PC-3 (cell line): ENCODE measurements around the gene KCNQ5. TPM values are rescaled to one million over a fixed set of nuclear protein-coding genes. Genes with fewer than 3 reads are reported as not detected.

ENCODE experiments used
- ATAC-seq: fragments of 200-7000 bp; cut with Tn5 transposase; 2 replicates; pipeline ENCODE4 v1.9.1; 2020; ENCODE audit warnings: mild to moderate bottlenecking, moderate library complexity
- BruUV-seq: library from RNA; stranded (reverse); fragments of 400-500 nt; replicated peaks from 2 replicates; lab custom pipeline; 2021; lab: Mats Ljungman, UMichigan
- CTCF ChIA-PET: fragments of 300-600 bp; sonication (Branson Sonifier 250); formaldehyde crosslinking; loops from one replicate; lab custom pipeline; 2022; ENCODE audit warnings: antibody characterized with exemption; lab: Charles Lee
- POLR2A ChIA-PET: fragments of 300-600 bp; sonication (Branson Sonifier 250); formaldehyde crosslinking; loops from one replicate; lab custom pipeline; 2022; ENCODE audit warnings: antibody characterized with exemption; ENCODE audit not compliant: unreplicated experiment; lab: Charles Lee
- DNase-seq: peaks from one replicate; pipeline ENCODE4 v3.0.0-alpha.2; 2015
- H2AFZ ChIP-seq: fragments of 300-600 bp; sonication (generic); 2 replicates; pipeline ENCODE4 v1.6.0; 2016; ENCODE audit warnings: antibody characterized with exemption, low read length
- H3F3A ChIP-seq: fragments of 300-600 bp; sonication (generic); one replicate; pipeline ENCODE4 v1.6.0; 2017; ENCODE audit warnings: antibody characterized with exemption, low read length, control low read depth, mild to moderate bottlenecking; ENCODE audit not compliant: unreplicated experiment
- H3K27ac ChIP-seq: fragments of 300-600 bp; sonication (generic); 2 replicates; pipeline ENCODE4 v1.5.1; 2016; ENCODE audit warnings: mild to moderate bottlenecking, low read length
- H3K27me3 ChIP-seq: fragments of 300-600 bp; sonication (generic); 2 replicates; pipeline ENCODE4 v1.6.1; 2016; ENCODE audit warnings: low read length, mixed read lengths
- H3K36me3 ChIP-seq: fragments of 300-600 bp; sonication (generic); 2 replicates; pipeline ENCODE4 v1.6.1; 2016; ENCODE audit warnings: low read depth, mixed run types, low read length, mixed read lengths
- H3K4me1 ChIP-seq: fragments of 300-600 bp; sonication (generic); 2 replicates; pipeline ENCODE4 v1.5.1; 2016; ENCODE audit warnings: low read length; ENCODE audit not compliant: insufficient read depth
- H3K4me2 ChIP-seq: fragments of 300-600 bp; sonication (generic); 2 replicates; pipeline ENCODE4 v1.6.0; 2016; ENCODE audit warnings: low read length
- H3K4me3 ChIP-seq: fragments of 300-600 bp; sonication (generic); 2 replicates; pipeline ENCODE4 v1.5.1; 2016; ENCODE audit warnings: mild to moderate bottlenecking, low read length, mixed read lengths
- H3K79me2 ChIP-seq: fragments of 300-600 bp; sonication (generic); 2 replicates; pipeline ENCODE4 v1.6.1; 2017; ENCODE audit warnings: low read length, mixed read lengths
- H3K9ac ChIP-seq: fragments of 300-600 bp; sonication (generic); 2 replicates; pipeline ENCODE4 v1.6.0; 2016; ENCODE audit warnings: mild to moderate bottlenecking, low read length
- H3K9me2 ChIP-seq: fragments of 300-600 bp; sonication (generic); replicated peaks from 2 replicates; pipeline ENCODE4 v1.6.1; 2016; ENCODE audit warnings: mixed run types, low read length, mixed read lengths
- H3K9me3 ChIP-seq: fragments of 300-600 bp; sonication (generic); 2 replicates; pipeline ENCODE4 v1.6.1; 2016; ENCODE audit warnings: low read length, mixed read lengths
- H4K20me1 ChIP-seq: fragments of 300-600 bp; sonication (generic); 2 replicates; pipeline ENCODE4 v1.6.1; 2016; ENCODE audit warnings: low read length, mixed read lengths
- EZH2 ChIP-seq: fragments of 300-600 bp; sonication (generic); IDR thresholded peaks from one replicate; pipeline ENCODE4 v1.6.1; 2017; ENCODE audit warnings: antibody characterized with exemption, mild to moderate bottlenecking, low read length; ENCODE audit not compliant: unreplicated experiment
- EZH2phosphoT487 ChIP-seq: fragments of 300-600 bp; sonication (generic); IDR thresholded peaks from 2 replicates; pipeline ENCODE4 v1.6.1; 2018; ENCODE audit warnings: mild to moderate bottlenecking, antibody characterized with exemption, low read length, borderline replicate concordance
- intact Hi-C: fragments of 100-400 bp; cut with micrococcal nuclease; formaldehyde crosslinking; loops from 2 replicates; pipeline ENCODE4 v1.9.0; 2023
- total RNA-seq: library from RNA; depleted of rRNA; stranded (reverse); fragments of >200 nt; gene quantifications from 2 replicates; pipeline ENCODE4 v1.2.3, GENCODE V29; 2014
- TF ChIP-seq, protein P1 (sequence below): fragments of 300-600 bp; sonication (generic); conservative IDR thresholded peaks from 2 replicates; pipeline ENCODE4 v1.5.1; 2017; ENCODE audit warnings: antibody characterized with exemption, low read depth, mild to moderate bottlenecking, low read length

KCNQ5 gene
- total RNA-seq, 1 experiment from 2014 or later: not detected

DNA sequence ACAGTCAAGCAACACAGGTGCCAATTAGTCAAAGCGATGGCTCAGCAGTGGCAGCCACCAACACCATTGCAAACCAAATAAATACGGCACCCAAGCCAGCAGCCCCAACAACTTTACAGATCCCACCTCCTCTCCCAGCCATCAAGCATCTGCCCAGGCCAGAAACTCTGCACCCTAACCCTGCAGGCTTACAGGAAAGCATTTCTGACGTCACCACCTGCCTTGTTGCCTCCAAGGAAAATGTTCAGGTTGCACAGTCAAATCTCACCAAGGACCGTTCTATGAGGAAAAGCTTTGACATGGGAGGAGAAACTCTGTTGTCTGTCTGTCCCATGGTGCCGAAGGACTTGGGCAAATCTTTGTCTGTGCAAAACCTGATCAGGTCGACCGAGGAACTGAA, 572.9 kb downstream of the KCNQ5 start:
- POLR2A ChIA-PET: no interaction called here
- no peak overlapping the region for H3K4me2 ChIP-seq
- DNase-seq: no peak
- H3K9me3 ChIP-seq: no peaks in the 10 kb centered on the region
- H3K36me3 ChIP-seq: no peaks in the 10 kb centered on the region
- no peak overlapping the region for H2AFZ ChIP-seq
- no peaks in the 10 kb centered on the region for H3K79me2 ChIP-seq
- no peaks in the 10 kb centered on the region for H4K20me1 ChIP-seq
- H3K27me3 ChIP-seq: no peaks in the 10 kb centered on the region
- no peak for ATAC-seq
- TF ChIP-seq EZH2phosphoT487 (no peak), EZH2 (no peak)
- TF ChIP-seq, protein P1, sequence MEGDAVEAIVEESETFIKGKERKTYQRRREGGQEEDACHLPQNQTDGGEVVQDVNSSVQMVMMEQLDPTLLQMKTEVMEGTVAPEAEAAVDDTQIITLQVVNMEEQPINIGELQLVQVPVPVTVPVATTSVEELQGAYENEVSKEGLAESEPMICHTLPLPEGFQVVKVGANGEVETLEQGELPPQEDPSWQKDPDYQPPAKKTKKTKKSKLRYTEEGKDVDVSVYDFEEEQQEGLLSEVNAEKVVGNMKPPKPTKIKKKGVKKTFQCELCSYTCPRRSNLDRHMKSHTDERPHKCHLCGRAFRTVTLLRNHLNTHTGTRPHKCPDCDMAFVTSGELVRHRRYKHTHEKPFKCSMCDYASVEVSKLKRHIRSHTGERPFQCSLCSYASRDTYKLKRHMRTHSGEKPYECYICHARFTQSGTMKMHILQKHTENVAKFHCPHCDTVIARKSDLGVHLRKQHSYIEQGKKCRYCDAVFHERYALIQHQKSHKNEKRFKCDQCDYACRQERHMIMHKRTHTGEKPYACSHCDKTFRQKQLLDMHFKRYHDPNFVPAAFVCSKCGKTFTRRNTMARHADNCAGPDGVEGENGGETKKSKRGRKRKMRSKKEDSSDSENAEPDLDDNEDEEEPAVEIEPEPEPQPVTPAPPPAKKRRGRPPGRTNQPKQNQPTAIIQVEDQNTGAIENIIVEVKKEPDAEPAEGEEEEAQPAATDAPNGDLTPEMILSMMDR: no peak
- no peak overlapping the region for H3K27ac ChIP-seq
- no peak overlapping the region for H3K9ac ChIP-seq
- intact Hi-C loops: no loop called here
- no peaks in the 10 kb centered on the region for H3F3A ChIP-seq
- H3K4me3 ChIP-seq: no peak overlapping the region
- no peaks in the 10 kb centered on the region for H3K4me1 ChIP-seq
- no TSS peak for BruUV-seq
- no peaks in the 10 kb centered on the region for H3K9me2 ChIP-seq
- CTCF ChIA-PET: no interaction called here

DNA sequence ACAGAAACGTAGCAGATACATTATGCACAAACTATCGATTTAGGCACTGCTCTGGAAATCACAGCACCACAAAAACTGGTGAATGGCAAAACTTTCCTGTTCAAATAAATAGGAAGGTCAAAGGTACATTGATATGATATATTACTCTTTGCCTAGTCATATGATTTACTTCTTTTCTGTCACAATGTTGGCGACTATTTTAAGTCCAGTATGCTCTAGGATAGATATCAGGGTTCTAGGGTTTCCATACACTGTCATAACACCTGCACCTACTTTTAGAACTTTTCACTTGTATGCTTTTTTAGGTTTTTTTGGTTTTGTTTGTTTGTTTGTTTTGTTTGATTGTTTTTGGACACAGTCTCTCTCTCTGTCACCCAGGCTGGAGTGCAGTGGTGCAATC, 578.4 kb downstream of the KCNQ5 start:
- ATAC-seq (no peak), DNase-seq (no peak)
- no peak overlapping the region for H3K9ac ChIP-seq
- no peaks in the 10 kb centered on the region for H3K27me3 ChIP-seq
- no TSS peak for BruUV-seq
- H3K27ac ChIP-seq: no peak overlapping the region
- no peak overlapping the region for H2AFZ ChIP-seq
- POLR2A ChIA-PET: no interaction called here
- no peaks in the 10 kb centered on the region for H3F3A ChIP-seq
- no peak overlapping the region for H3K4me3 ChIP-seq
- no peaks in the 10 kb centered on the region for H3K4me1 ChIP-seq
- H3K9me3 ChIP-seq: no peaks in the 10 kb centered on the region
- CTCF ChIA-PET: interaction anchor here (0.6 kb wide), 1 partner anchor 66 kb away, joined by 3 read pairs; no protein-coding TSS in a partner anchor
- no peaks in the 10 kb centered on the region for H4K20me1 ChIP-seq
- H3K9me2 ChIP-seq: no peaks in the 10 kb centered on the region
- intact Hi-C loops: no loop called here
- TF ChIP-seq EZH2phosphoT487 (no peak), EZH2 (no peak)
- TF ChIP-seq, protein P1: no peak
- H3K4me2 ChIP-seq: no peak overlapping the region
- H3K79me2 ChIP-seq: no peaks in the 10 kb centered on the region
- no peaks in the 10 kb centered on the region for H3K36me3 ChIP-seq

DNA sequence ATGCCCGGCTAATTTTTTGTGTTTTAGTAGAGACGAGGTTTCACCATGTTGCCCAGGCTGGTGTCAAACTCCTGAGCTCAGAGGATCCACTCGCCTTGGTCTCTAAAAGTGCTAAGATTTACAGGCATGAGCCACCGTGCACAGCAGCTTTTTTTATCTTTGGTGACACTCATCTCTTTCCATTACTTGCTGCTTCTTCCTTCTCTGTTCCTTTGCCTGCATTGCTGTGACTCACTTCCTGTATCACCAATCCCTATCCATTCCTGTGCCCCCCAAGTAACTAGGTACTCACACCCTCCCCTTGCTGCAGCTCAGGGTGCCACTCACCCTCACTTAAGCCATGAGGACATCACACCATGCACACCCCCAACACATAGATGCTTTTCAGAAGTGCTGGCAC, 578.9 kb downstream of the KCNQ5 start:
- ChIA-PET POLR2A (no interaction called here), CTCF (interaction anchor here (0.6 kb wide), 2 partner anchors 66 to 939 kb away, joined by 3 read pairs; no protein-coding TSS in a partner anchor)
- intact Hi-C loops: no loop called here

More for the DNA sequence above, 578.9 kb downstream of the KCNQ5 start:
- Histone ChIP-seq H3K27me3 (no peaks in the 10 kb centered on the region), H2AFZ (no peak overlapping the region), H3K9ac (no peak overlapping the region), H3K9me2 (no peaks in the 10 kb centered on the region), H3K4me2 (no peak overlapping the region), H3K4me3 (no peak overlapping the region), H3K9me3 (no peaks in the 10 kb centered on the region), H3K36me3 (no peaks in the 10 kb centered on the region), H3K27ac (no peak overlapping the region), H3K79me2 (no peaks in the 10 kb centered on the region), H4K20me1 (no peaks in the 10 kb centered on the region), H3F3A (no peaks in the 10 kb centered on the region), H3K4me1 (no peaks in the 10 kb centered on the region)
- DNase-seq (no peak), ATAC-seq (no peak)
- BruUV-seq: no TSS peak
- TF ChIP-seq, protein P1: no peak
- TF ChIP-seq EZH2 (no peak), EZH2phosphoT487 (no peak)
